Activated CD8-positive, alpha-beta memory T cell treated with anti-CD3 and anti-CD28 coated beads, Interleukin-2, amount 10 ng/mL, durations not matched to agents 7 days and 5 days (primary cell): ENCODE results near the gene IFT57. TPM values are rescaled to one million over a fixed set of nuclear protein-coding genes. Genes with fewer than 3 reads are reported as not detected.

Experiments used
- ATAC-seq: fragments of 150-1000 bp; cut with Tn5 transposase; one replicate; pipeline ENCODE4 v1.10.0; 2021; ENCODE audit warnings: moderate library complexity
- CTCF ChIA-PET: fragments of 350-600 bp; sonication (Branson Sonifier 250); formaldehyde crosslinking; loops from one replicate; lab custom pipeline; 2021; ENCODE audit warnings: antibody characterized with exemption; lab: Charles Lee
- DNase-seq: peaks from one replicate; pipeline ENCODE4 v3.0.0-alpha.2; 2020
- H3K27ac Mint-ChIP-seq: one replicate; pipeline ENCODE4 v1.8.0; 2021; ENCODE audit warnings: mild to moderate bottlenecking, mixed read lengths
- H3K27me3 Mint-ChIP-seq: one replicate; pipeline ENCODE4 v1.8.0; 2021; ENCODE audit warnings: mixed read lengths
- H3K36me3 Mint-ChIP-seq: one replicate; pipeline ENCODE4 v1.8.0; 2021; ENCODE audit warnings: mild to moderate bottlenecking, mixed read lengths
- H3K4me1 Mint-ChIP-seq: one replicate; pipeline ENCODE4 v1.8.0; 2021; ENCODE audit warnings: mixed read lengths
- H3K4me3 Mint-ChIP-seq: one replicate; pipeline ENCODE4 v1.8.0; 2021; ENCODE audit warnings: mild to moderate bottlenecking, moderate library complexity, mixed read lengths
- H3K9me3 Mint-ChIP-seq: one replicate; pipeline ENCODE4 v1.8.0; 2022; ENCODE audit warnings: low read depth, mixed read lengths
- total RNA-seq, 2 experiments: library from RNA; stranded (reverse); gene quantifications; one replicate each; pipeline ENCODE4 v1.2.3, GENCODE V29; 2021

Gene IFT57
- total RNA-seq, 2 experiments from 2014 or later, result 18.5 to 25.1 TPM

GRCh38 chr3:108125550-108126071 is 96.6 kb downstream of the IFT57 start:
- peak overlapping the region; percentile 93 for H3K27ac Mint-ChIP-seq
- H3K9me3 Mint-ChIP-seq, result no peaks in the 10 kb centered on the region
- H3K4me1 Mint-ChIP-seq, result peaks cover 60% of the 10 kb centered on the region
- DNase-seq, result peak; percentile 79
- peaks cover 2% of the 10 kb centered on the region for H3K27me3 Mint-ChIP-seq
- ATAC-seq, result peak; percentile 54
- CTCF ChIA-PET, result interaction anchor here (0.6 to 2.3 kb wide), 7 partner anchors 8 to 695 kb away, joined by 3 to 6 read pairs (median 3); no protein-coding TSS in a partner anchor
- peak overlapping the region; percentile 91 for H3K4me3 Mint-ChIP-seq
- peaks cover 27% of the 10 kb centered on the region for H3K36me3 Mint-ChIP-seq

GRCh38 chr3:108125153-108125543 is 97.1 kb downstream of the IFT57 start:
- DNase-seq, result no peak
- Mint-ChIP-seq H3K27ac (peak overlapping the region; percentile 93), H3K27me3 (peaks cover 2% of the 10 kb centered on the region), H3K9me3 (no peaks in the 10 kb centered on the region), H3K4me1 (peaks cover 59% of the 10 kb centered on the region), H3K4me3 (peak overlapping the region; percentile 91), H3K36me3 (peaks cover 27% of the 10 kb centered on the region)
- CTCF ChIA-PET, result interaction anchor here (0.6 to 1.7 kb wide), 6 partner anchors 9 to 169 kb away, joined by 3 to 6 read pairs (median 3); no protein-coding TSS in a partner anchor
- peak; percentile 25 for ATAC-seq

GRCh38 chr3:108124337-108125152 is 97.7 kb downstream of the IFT57 start:
- CTCF ChIA-PET, result interaction anchor here (1.3 to 2.0 kb wide), 4 partner anchors 9 to 281 kb away, joined by 3 to 6 read pairs (median 4); no protein-coding TSS in a partner anchor
- H3K36me3 Mint-ChIP-seq, result peaks cover 23% of the 10 kb centered on the region
- peak; percentile 45 for ATAC-seq
- peaks cover 57% of the 10 kb centered on the region for H3K4me1 Mint-ChIP-seq
- H3K27ac Mint-ChIP-seq, result peak overlapping the region; percentile 93
- H3K9me3 Mint-ChIP-seq, result no peaks in the 10 kb centered on the region
- H3K27me3 Mint-ChIP-seq, result peaks cover 2% of the 10 kb centered on the region
- DNase-seq, result peak; percentile 80
- H3K4me3 Mint-ChIP-seq, result peak overlapping the region; percentile 91

GRCh38 chr3:108123326-108123725 is 98.9 kb downstream of the IFT57 start:
- no peak overlapping the region for H3K27ac Mint-ChIP-seq
- peaks cover 52% of the 10 kb centered on the region for H3K4me1 Mint-ChIP-seq
- peaks cover 2% of the 10 kb centered on the region for H3K27me3 Mint-ChIP-seq
- ATAC-seq (no peak), DNase-seq (no peak)
- CTCF ChIA-PET, result interaction anchor here (1.1 to 2.0 kb wide), 3 partner anchors 17 to 282 kb away, joined by 3 to 4 read pairs (median 3); no protein-coding TSS in a partner anchor
- no peaks in the 10 kb centered on the region for H3K9me3 Mint-ChIP-seq
- peaks cover 12% of the 10 kb centered on the region for H3K36me3 Mint-ChIP-seq
- no peak overlapping the region for H3K4me3 Mint-ChIP-seq

GRCh38 chr3:108122276-108122675 is 99.9 kb downstream of the IFT57 start:
- Mint-ChIP-seq H3K4me1 (peaks cover 53% of the 10 kb centered on the region), H3K4me3 (no peak overlapping the region), H3K27ac (no peak overlapping the region), H3K36me3 (peaks cover 5% of the 10 kb centered on the region), H3K9me3 (no peaks in the 10 kb centered on the region), H3K27me3 (peaks cover 2% of the 10 kb centered on the region)
- ATAC-seq (no peak), DNase-seq (no peak)
- CTCF ChIA-PET, result interaction anchor here (1.3 to 1.6 kb wide), 2 partner anchors 10 to 16 kb away, joined by 3 to 5 read pairs; no protein-coding TSS in a partner anchor

- DNase-seq, result no peak
- peaks cover 34% of the 10 kb centered on the region for H3K4me1 Mint-ChIP-seq
- no peaks in the 10 kb centered on the region for H3K9me3 Mint-ChIP-seq
- ATAC-seq, result no peak
- peaks cover 2% of the 10 kb centered on the region for H3K27me3 Mint-ChIP-seq
- H3K36me3 Mint-ChIP-seq, result no peaks in the 10 kb centered on the region
- CTCF ChIA-PET, result no interaction called here
- H3K27ac Mint-ChIP-seq, result no peak overlapping the region
- H3K4me3 Mint-ChIP-seq, result no peak overlapping the region
Observed at GRCh38 chr3:108119398-108120104, 102.7 kb downstream of the IFT57 start.

- Mint-ChIP-seq H3K4me3 (no peak overlapping the region), H3K27me3 (peaks cover 1% of the 10 kb centered on the region), H3K27ac (peak overlapping the region; percentile 30), H3K4me1 (peaks cover 21% of the 10 kb centered on the region), H3K9me3 (no peaks in the 10 kb centered on the region), H3K36me3 (no peaks in the 10 kb centered on the region)
- DNase-seq, result no peak
- CTCF ChIA-PET, result interaction anchor here (1.2 to 1.3 kb wide), 2 partner anchors 10 to 13 kb away, joined by 3 read pairs; no protein-coding TSS in a partner anchor
- ATAC-seq, result peak; percentile 45
Observed at GRCh38 chr3:108118038-108118768, 104.0 kb downstream of the IFT57 start.

- H3K36me3 Mint-ChIP-seq, result no peaks in the 10 kb centered on the region
Observed at GRCh38 chr3:108117241-108117775, 104.9 kb downstream of the IFT57 start.

GRCh38 chr3:108114423-108115065 is 107.7 kb downstream of the IFT57 start:
- CTCF ChIA-PET, result no interaction called here
- DNase-seq (no peak), ATAC-seq (no peak)
- H3K4me3 Mint-ChIP-seq, result no peak overlapping the region
- no peak overlapping the region for H3K27ac Mint-ChIP-seq
- no peaks in the 10 kb centered on the region for H3K9me3 Mint-ChIP-seq
- H3K4me1 Mint-ChIP-seq, result peaks cover 18% of the 10 kb centered on the region
- H3K27me3 Mint-ChIP-seq, result peaks cover 3% of the 10 kb centered on the region
- no peaks in the 10 kb centered on the region for H3K36me3 Mint-ChIP-seq

More at GRCh38 chr3:108117241-108117775, 104.9 kb downstream of the IFT57 start:
- Mint-ChIP-seq H3K9me3 (no peaks in the 10 kb centered on the region), H3K4me3 (no peak overlapping the region), H3K4me1 (peaks cover 20% of the 10 kb centered on the region), H3K27me3 (peaks cover 3% of the 10 kb centered on the region), H3K27ac (no peak overlapping the region)
- DNase-seq, result no peak
- peak; percentile 36 for ATAC-seq
- CTCF ChIA-PET, result interaction anchor here (1.2 to 1.3 kb wide), 2 partner anchors 9 to 12 kb away, joined by 3 read pairs; no protein-coding TSS in a partner anchor

GRCh38 chr3:108113975-108114374 is 108.2 kb downstream of the IFT57 start:
- ATAC-seq, result no peak
- H3K36me3 Mint-ChIP-seq, result no peaks in the 10 kb centered on the region
- no peak for DNase-seq
- H3K4me3 Mint-ChIP-seq, result no peak overlapping the region
- no peaks in the 10 kb centered on the region for H3K9me3 Mint-ChIP-seq
- peaks cover 16% of the 10 kb centered on the region for H3K4me1 Mint-ChIP-seq
- H3K27me3 Mint-ChIP-seq, result peaks cover 3% of the 10 kb centered on the region
- CTCF ChIA-PET, result no interaction called here
- H3K27ac Mint-ChIP-seq, result no peak overlapping the region

- no peak overlapping the region for H3K27ac Mint-ChIP-seq
- DNase-seq (no peak), ATAC-seq (no peak)
- peaks cover 3% of the 10 kb centered on the region for H3K27me3 Mint-ChIP-seq
- H3K9me3 Mint-ChIP-seq, result no peaks in the 10 kb centered on the region
- CTCF ChIA-PET, result no interaction called here
- no peaks in the 10 kb centered on the region for H3K4me1 Mint-ChIP-seq
- H3K36me3 Mint-ChIP-seq, result no peaks in the 10 kb centered on the region
- no peak overlapping the region for H3K4me3 Mint-ChIP-seq
Observed at GRCh38 chr3:108110934-108111333, 111.3 kb downstream of the IFT57 start.
